Activated naive CD4-positive, alpha-beta T cell treated with anti-CD3 and anti-CD28 coated beads, Interleukin-2, amount 50 U/mL, for 24 hours (primary cell): ENCODE results near the gene GALNT17.

ENCODE experiments used
- H3K27ac Mint-ChIP-seq: one replicate; pipeline ENCODE4 v1.8.0; 2021; ENCODE audit warnings: mild to moderate bottlenecking, mixed read lengths
- H3K27me3 Mint-ChIP-seq: one replicate; pipeline ENCODE4 v1.8.0; 2021; ENCODE audit warnings: mixed read lengths
- H3K36me3 Mint-ChIP-seq: one replicate; pipeline ENCODE4 v1.8.0; 2021; ENCODE audit warnings: mixed read lengths
- H3K4me1 Mint-ChIP-seq: one replicate; pipeline ENCODE4 v1.8.0; 2021; ENCODE audit warnings: mixed read lengths
- H3K4me3 Mint-ChIP-seq: one replicate; pipeline ENCODE4 v1.8.0; 2021; ENCODE audit warnings: mild to moderate bottlenecking, mixed read lengths
- H3K9me3 Mint-ChIP-seq: one replicate; pipeline ENCODE4 v1.8.0; 2021; ENCODE audit warnings: mixed read lengths

GALNT17 gene

DNA sequence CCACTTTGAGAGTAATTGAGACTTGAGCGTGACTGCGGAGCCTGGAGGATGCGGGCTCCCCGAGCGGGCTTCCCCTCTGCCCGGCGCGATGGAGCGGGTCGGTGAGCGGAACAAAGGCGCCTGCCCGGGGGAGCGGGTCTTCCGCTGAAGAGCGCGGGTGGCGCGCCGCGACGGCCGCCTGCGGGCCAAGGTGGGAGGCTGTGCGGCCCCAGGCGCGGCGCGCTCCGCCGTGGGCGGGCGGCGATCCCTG lies at the start of gene GALNT17:
Gene GALNT17, plus strand, starts transcription at position 18 of the 250 bp plus-strand sequence.
- H3K36me3 Mint-ChIP-seq = no peaks in the 10 kb centered on the region
- peaks cover 16% of the 10 kb centered on the region for H3K27me3 Mint-ChIP-seq
- H3K9me3 Mint-ChIP-seq = no peaks in the 10 kb centered on the region
- H3K4me1 Mint-ChIP-seq = no peaks in the 10 kb centered on the region
- no peak within 1 kb of the TSS for H3K27ac Mint-ChIP-seq
- H3K4me3 Mint-ChIP-seq = no peak within 1 kb of the TSS

DNA sequence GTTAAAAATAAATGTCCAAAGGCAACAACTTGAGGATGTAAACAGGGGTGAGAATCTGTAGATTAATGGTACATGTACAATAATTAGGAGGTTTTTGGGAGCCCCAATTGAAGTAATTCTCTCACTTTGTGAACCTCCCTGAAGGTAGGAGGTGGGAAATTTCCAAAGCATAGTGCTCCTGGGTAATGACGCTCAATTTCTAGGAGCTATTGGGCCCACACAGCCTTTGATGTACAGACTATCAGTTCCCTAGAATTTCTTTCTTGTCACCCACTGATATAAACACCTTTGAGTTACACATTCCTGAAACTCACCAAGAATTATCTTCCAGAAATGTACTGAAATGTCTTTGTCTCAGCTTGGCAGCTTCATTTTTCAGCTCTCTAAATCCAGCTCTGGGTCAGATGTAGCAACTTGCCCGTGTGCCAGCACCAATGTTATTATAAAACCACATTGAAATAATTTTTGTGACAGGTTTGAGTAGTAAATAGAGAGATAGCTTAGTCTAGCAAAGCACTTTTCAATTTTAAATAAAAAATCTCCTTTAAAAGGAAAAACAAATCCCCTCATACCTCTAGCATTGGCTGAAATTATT lies 36.6 kb upstream of the GALNT17 start:
- Mint-ChIP-seq H3K9me3 (peaks cover 13% of the 10 kb centered on the region), H3K27ac (no peak overlapping the region), H3K36me3 (no peaks in the 10 kb centered on the region), H3K27me3 (no peaks in the 10 kb centered on the region), H3K4me1 (no peaks in the 10 kb centered on the region), H3K4me3 (no peak overlapping the region)

DNA sequence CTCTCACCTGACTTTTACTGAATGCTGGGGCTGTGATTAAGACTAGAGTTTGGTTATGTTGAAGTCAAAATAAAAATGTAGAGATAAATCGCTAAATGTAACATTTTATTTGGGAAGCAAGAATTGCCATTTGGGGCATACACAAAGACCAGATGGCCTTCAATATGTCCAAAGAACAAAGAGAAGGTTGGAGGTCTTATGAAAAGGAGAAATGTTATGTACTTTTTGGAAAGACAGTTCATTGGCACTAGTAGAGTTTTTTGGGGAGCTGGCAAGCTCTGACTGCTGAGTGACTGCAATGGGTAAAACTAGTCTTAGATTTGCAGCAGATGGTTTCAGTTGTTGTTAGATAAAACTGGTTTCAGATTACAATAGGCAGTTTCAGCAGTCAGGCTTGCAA lies 35.6 kb upstream of the GALNT17 start:
- H3K27ac Mint-ChIP-seq = no peak overlapping the region
- no peak overlapping the region for H3K4me3 Mint-ChIP-seq
- H3K9me3 Mint-ChIP-seq = peaks cover 8% of the 10 kb centered on the region
- no peaks in the 10 kb centered on the region for H3K27me3 Mint-ChIP-seq
- no peaks in the 10 kb centered on the region for H3K4me1 Mint-ChIP-seq
- no peaks in the 10 kb centered on the region for H3K36me3 Mint-ChIP-seq

DNA sequence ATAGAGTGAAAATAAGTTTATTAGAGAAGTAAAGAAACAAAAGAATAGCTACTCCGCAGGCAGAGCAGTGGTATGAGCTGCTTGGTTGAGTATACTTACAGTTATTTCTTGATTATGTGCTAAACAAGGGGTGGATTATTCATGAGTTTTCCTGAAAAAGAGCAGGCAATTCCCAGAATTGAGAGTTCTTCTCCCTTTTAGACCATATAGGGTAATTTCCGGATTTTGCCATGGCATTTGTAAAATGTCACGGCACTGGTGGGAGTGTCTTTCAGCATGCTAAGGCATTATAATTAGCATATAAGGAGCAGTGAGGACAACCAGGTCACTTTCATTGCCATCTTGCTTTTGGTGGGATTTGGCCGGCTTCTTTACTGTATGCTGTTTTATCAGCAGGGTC lies 25.7 kb upstream of the GALNT17 start:
- no peaks in the 10 kb centered on the region for H3K4me1 Mint-ChIP-seq
- no peak overlapping the region for H3K4me3 Mint-ChIP-seq
- H3K36me3 Mint-ChIP-seq = no peaks in the 10 kb centered on the region
- H3K9me3 Mint-ChIP-seq = peaks cover 11% of the 10 kb centered on the region
- H3K27ac Mint-ChIP-seq = no peak overlapping the region
- no peaks in the 10 kb centered on the region for H3K27me3 Mint-ChIP-seq

DNA sequence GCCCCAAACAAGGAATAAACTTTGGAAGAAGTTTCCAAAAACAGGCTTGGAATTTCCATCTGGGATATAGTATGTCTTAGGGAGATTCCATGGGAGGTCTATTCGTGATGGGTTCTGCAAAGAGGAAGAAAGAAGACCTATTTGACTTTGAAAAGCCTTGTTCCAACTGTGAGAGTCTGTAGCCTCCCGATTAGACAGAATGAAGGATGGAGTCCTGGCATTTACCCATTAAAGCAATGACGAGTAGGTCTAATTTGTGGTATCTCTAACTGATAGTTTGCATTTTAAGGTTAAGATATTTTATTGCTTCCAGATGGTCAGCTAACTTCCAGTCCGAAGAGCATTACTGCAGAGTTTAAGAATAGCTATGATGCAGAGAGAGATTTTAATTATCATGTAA lies 19.5 kb upstream of the GALNT17 start:
- Mint-ChIP-seq H3K27me3 (no peaks in the 10 kb centered on the region), H3K4me1 (no peaks in the 10 kb centered on the region), H3K36me3 (no peaks in the 10 kb centered on the region), H3K4me3 (no peak overlapping the region), H3K9me3 (peaks cover 11% of the 10 kb centered on the region), H3K27ac (no peak overlapping the region)

- Mint-ChIP-seq H3K9me3 (peaks cover 2% of the 10 kb centered on the region), H3K4me1 (no peaks in the 10 kb centered on the region), H3K4me3 (no peak overlapping the region), H3K27me3 (no peaks in the 10 kb centered on the region), H3K36me3 (no peaks in the 10 kb centered on the region), H3K27ac (no peak overlapping the region)
Observed at GRCh38 chr7:71120096-71120495, 11.8 kb upstream of the GALNT17 start.

DNA sequence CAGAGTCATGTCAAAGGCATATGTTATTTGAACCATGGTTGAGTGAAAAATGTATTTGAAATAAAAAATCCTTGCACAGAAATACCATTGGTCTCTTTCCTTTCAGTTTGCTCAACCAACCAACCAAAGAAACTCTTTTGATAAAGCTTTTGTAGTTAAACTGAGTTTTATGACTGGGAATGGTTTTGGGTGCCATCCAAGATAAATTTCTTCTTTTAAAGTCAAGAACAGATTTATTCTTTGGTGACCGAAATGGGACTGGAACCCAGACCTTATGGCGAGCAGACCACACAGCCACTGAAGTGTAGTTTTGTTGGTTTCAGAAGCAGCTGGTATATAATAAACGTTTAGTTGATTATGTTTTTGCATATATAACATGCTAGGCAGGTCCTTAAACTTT lies 2.8 kb upstream of the GALNT17 start:
- Mint-ChIP-seq H3K36me3 (no peaks in the 10 kb centered on the region), H3K4me1 (no peaks in the 10 kb centered on the region), H3K9me3 (no peaks in the 10 kb centered on the region), H3K27ac (no peak overlapping the region), H3K4me3 (no peak overlapping the region), H3K27me3 (peaks cover 16% of the 10 kb centered on the region)

- Mint-ChIP-seq H3K36me3 (no peaks in the 10 kb centered on the region), H3K9me3 (no peaks in the 10 kb centered on the region), H3K27ac (no peak overlapping the region), H3K4me1 (no peaks in the 10 kb centered on the region), H3K27me3 (peaks cover 16% of the 10 kb centered on the region), H3K4me3 (no peak overlapping the region)
Observed at GRCh38 chr7:71130031-71130679, 1.8 kb upstream of the GALNT17 start.

- Mint-ChIP-seq H3K4me1 (no peaks in the 10 kb centered on the region), H3K27ac (no peak overlapping the region), H3K36me3 (no peaks in the 10 kb centered on the region), H3K4me3 (no peak overlapping the region), H3K27me3 (peaks cover 16% of the 10 kb centered on the region), H3K9me3 (no peaks in the 10 kb centered on the region)
Observed at GRCh38 chr7:71131256-71132126, 453 bp upstream of the GALNT17 start.

GRCh38 chr7:71132377-71133231 lies 660 bp downstream of the GALNT17 start:
- Mint-ChIP-seq H3K4me1 (no peaks in the 10 kb centered on the region), H3K27me3 (peaks cover 16% of the 10 kb centered on the region), H3K36me3 (no peaks in the 10 kb centered on the region), H3K9me3 (no peaks in the 10 kb centered on the region), H3K27ac (no peak overlapping the region), H3K4me3 (no peak overlapping the region)

- Mint-ChIP-seq H3K4me1 (no peaks in the 10 kb centered on the region), H3K4me3 (no peak overlapping the region), H3K36me3 (no peaks in the 10 kb centered on the region), H3K9me3 (no peaks in the 10 kb centered on the region), H3K27ac (no peak overlapping the region), H3K27me3 (peaks cover 16% of the 10 kb centered on the region)
Observed at GRCh38 chr7:71133232-71133622, 1.3 kb downstream of the GALNT17 start.

- no peak overlapping the region for H3K4me3 Mint-ChIP-seq
- H3K36me3 Mint-ChIP-seq = no peaks in the 10 kb centered on the region
- H3K4me1 Mint-ChIP-seq = no peaks in the 10 kb centered on the region
- H3K9me3 Mint-ChIP-seq = no peaks in the 10 kb centered on the region
- H3K27ac Mint-ChIP-seq = no peak overlapping the region
- H3K27me3 Mint-ChIP-seq = peaks cover 16% of the 10 kb centered on the region
Observed at GRCh38 chr7:71133856-71134255, 1.9 kb downstream of the GALNT17 start.

GRCh38 chr7:71135116-71135515 lies 3.2 kb downstream of the GALNT17 start:
- Mint-ChIP-seq H3K4me1 (no peaks in the 10 kb centered on the region), H3K9me3 (no peaks in the 10 kb centered on the region), H3K4me3 (no peak overlapping the region), H3K27me3 (peaks cover 11% of the 10 kb centered on the region), H3K27ac (no peak overlapping the region), H3K36me3 (no peaks in the 10 kb centered on the region)

- Mint-ChIP-seq H3K36me3 (no peaks in the 10 kb centered on the region), H3K4me3 (no peak overlapping the region), H3K9me3 (no peaks in the 10 kb centered on the region), H3K27ac (no peak overlapping the region), H3K27me3 (peaks cover 10% of the 10 kb centered on the region), H3K4me1 (no peaks in the 10 kb centered on the region)
Observed at GRCh38 chr7:71135663-71136062, 3.7 kb downstream of the GALNT17 start.

GRCh38 chr7:71137479-71137878 lies 5.5 kb downstream of the GALNT17 start:
- H3K4me3 Mint-ChIP-seq = no peak overlapping the region
- peaks cover 4% of the 10 kb centered on the region for H3K9me3 Mint-ChIP-seq
- H3K4me1 Mint-ChIP-seq = no peaks in the 10 kb centered on the region
- H3K27me3 Mint-ChIP-seq = peaks cover 8% of the 10 kb centered on the region
- no peak overlapping the region for H3K27ac Mint-ChIP-seq
- H3K36me3 Mint-ChIP-seq = no peaks in the 10 kb centered on the region

- H3K27me3 Mint-ChIP-seq = no peaks in the 10 kb centered on the region
- no peak overlapping the region for H3K27ac Mint-ChIP-seq
- H3K9me3 Mint-ChIP-seq = peaks cover 9% of the 10 kb centered on the region
- no peak overlapping the region for H3K4me3 Mint-ChIP-seq
- H3K36me3 Mint-ChIP-seq = no peaks in the 10 kb centered on the region
- H3K4me1 Mint-ChIP-seq = no peaks in the 10 kb centered on the region
Observed at GRCh38 chr7:71140264-71140663, 8.3 kb downstream of the GALNT17 start.
